H9 (cell line): ENCODE results near the gene TP53BP1. TPM values are rescaled to one million over a fixed set of nuclear protein-coding genes. Genes with fewer than 3 reads are reported as not detected.

Source experiments
- DNase-seq: peaks from one replicate; pipeline ENCODE4 v3.0.0-alpha.2; 2017
- H2AFZ ChIP-seq: one replicate; pipeline ENCODE4 v1.6.1; 2013; ENCODE audit warnings: mild to moderate bottlenecking, low read length, control low read depth, moderate library complexity
- H2AK5ac ChIP-seq: 2 replicates; pipeline ENCODE4 v1.6.1; 2013; ENCODE audit warnings: low read length, control low read depth, mixed read lengths; ENCODE audit not compliant: insufficient read length
- H2BK120ac ChIP-seq: one replicate; pipeline ENCODE4 v1.6.1; 2013; ENCODE audit warnings: low read depth, mild to moderate bottlenecking, low read length, control low read depth, inconsistent platforms; ENCODE audit not compliant: poor library complexity, severe bottlenecking
- H2BK12ac ChIP-seq: 2 replicates; pipeline ENCODE4 v1.6.1; 2013; ENCODE audit warnings: low read length, control low read depth, mixed read lengths, low read depth; ENCODE audit not compliant: insufficient read length
- H2BK15ac ChIP-seq: 2 replicates; pipeline ENCODE4 v1.6.1; 2013; ENCODE audit warnings: low read depth, low read length, control low read depth
- H2BK20ac ChIP-seq: one replicate; pipeline ENCODE4 v1.6.1; 2013; ENCODE audit warnings: low read depth, mild to moderate bottlenecking, low read length, control low read depth, inconsistent platforms; ENCODE audit not compliant: poor library complexity, severe bottlenecking
- H2BK5ac ChIP-seq: 2 replicates; pipeline ENCODE4 v1.6.1; 2013; ENCODE audit warnings: low read length, control low read depth, mixed read lengths; ENCODE audit not compliant: insufficient read length
- H3K14ac ChIP-seq: 2 replicates; pipeline ENCODE4 v1.6.1; 2013; ENCODE audit warnings: low read length, control low read depth; ENCODE audit not compliant: insufficient read depth
- H3K18ac ChIP-seq: 2 replicates; pipeline ENCODE4 v1.6.1; 2013; ENCODE audit warnings: low read depth, mild to moderate bottlenecking, mixed read lengths, low read length, control low read depth; ENCODE audit not compliant: insufficient read length
- H3K23ac ChIP-seq: 2 replicates; pipeline ENCODE4 v1.6.1; 2013; ENCODE audit warnings: low read length, control low read depth, mixed read lengths, low read depth; ENCODE audit not compliant: insufficient read length
- H3K23me2 ChIP-seq: 2 replicates; pipeline ENCODE4 v1.6.1; 2013; ENCODE audit warnings: low read depth, mild to moderate bottlenecking, mixed read lengths, low read length, control low read depth; ENCODE audit not compliant: insufficient read length, poor library complexity, severe bottlenecking
- H3K27ac ChIP-seq: 2 replicates; pipeline ENCODE4 v1.5.1; 2013; ENCODE audit warnings: low read length, control low read depth, mixed read lengths, low read depth; ENCODE audit not compliant: insufficient read length
- H3K27me3 ChIP-seq: 2 replicates; pipeline ENCODE4 v1.6.1; 2013; ENCODE audit warnings: low read length, control low read depth, inconsistent platforms; ENCODE audit not compliant: insufficient read depth
- H3K4ac ChIP-seq: 2 replicates; pipeline ENCODE4 v1.6.1; 2013; ENCODE audit warnings: low read depth, mild to moderate bottlenecking, control low read depth, inconsistent platforms, low read length, moderate library complexity
- H3K4me1 ChIP-seq: 2 replicates; pipeline ENCODE4 v1.6.1; 2013; ENCODE audit warnings: low read length, control low read depth, inconsistent platforms; ENCODE audit not compliant: insufficient read depth
- H3K4me2 ChIP-seq: 2 replicates; pipeline ENCODE4 v1.6.1; 2013; ENCODE audit warnings: low read length, control low read depth, mixed read lengths; ENCODE audit not compliant: insufficient read length, insufficient read depth
- H3K56ac ChIP-seq: 2 replicates; pipeline ENCODE4 v1.6.1; 2013; ENCODE audit warnings: low read depth, mild to moderate bottlenecking, mixed read lengths, low read length, control low read depth; ENCODE audit not compliant: insufficient read length
- H3K79me1 ChIP-seq: 2 replicates; pipeline ENCODE4 v1.6.1; 2013; ENCODE audit warnings: low read depth, mild to moderate bottlenecking, moderate library complexity, low read length, control low read depth, inconsistent platforms; ENCODE audit not compliant: insufficient read depth, poor library complexity, severe bottlenecking
- H3K79me2 ChIP-seq: 2 replicates; pipeline ENCODE4 v1.6.1; 2013; ENCODE audit warnings: low read length, control low read depth, inconsistent platforms; ENCODE audit not compliant: insufficient read depth
- H3K9ac ChIP-seq: 2 replicates; pipeline ENCODE4 v1.6.1; 2013; ENCODE audit warnings: low read length, control low read depth, mixed read lengths; ENCODE audit not compliant: insufficient read length; ENCODE audit errors: extremely low read depth
- H3K9me3 ChIP-seq: one replicate; pipeline ENCODE4 v1.6.1; 2013; ENCODE audit warnings: low read depth, low read length, inconsistent platforms; ENCODE audit not compliant: control insufficient read depth
- H3T11ph ChIP-seq: one replicate; pipeline ENCODE4 v1.6.1; 2013; ENCODE audit warnings: mild to moderate bottlenecking, low read length, control low read depth, inconsistent platforms
- H4K20me1 ChIP-seq: one replicate; pipeline ENCODE4 v1.6.1; 2013; ENCODE audit not compliant: control insufficient read depth, insufficient read length, insufficient read depth
- H4K5ac ChIP-seq: 2 replicates; pipeline ENCODE4 v1.6.1; 2013; ENCODE audit warnings: low read depth, mild to moderate bottlenecking, mixed read lengths, low read length, control low read depth; ENCODE audit not compliant: insufficient read length
- H4K8ac ChIP-seq: replicated peaks from 2 replicates; pipeline ENCODE4 v1.6.1; 2013; ENCODE audit warnings: low read length, control low read depth, mixed read lengths, low read depth; ENCODE audit not compliant: insufficient read length
- H4K91ac ChIP-seq: 2 replicates; pipeline ENCODE4 v1.6.1; 2013; ENCODE audit warnings: low read depth, mild to moderate bottlenecking, moderate library complexity, mixed read lengths, low read length, control low read depth; ENCODE audit not compliant: insufficient read length
- H3K27ac Mint-ChIP-seq, 3 experiments: 2 replicates in 2 of 3; 3 replicates in 1 of 3; pipeline ENCODE4 v1.8.0; 2020 to 2021; ENCODE audit warnings: mixed read lengths in 3 of 3, mild to moderate bottlenecking in 1 of 3, moderate library complexity in 1 of 3
- H3K27me3 Mint-ChIP-seq: 2 replicates; pipeline ENCODE4 v1.8.0; 2021; ENCODE audit warnings: low read depth, mild to moderate bottlenecking, moderate library complexity, mixed read lengths
- H3K36me3 Mint-ChIP-seq, 3 experiments: 2 replicates in 2 of 3; 3 replicates in 1 of 3; pipeline ENCODE4 v1.8.0; 2020 to 2021; ENCODE audit warnings: low read depth in 3 of 3, mixed read lengths in 3 of 3; ENCODE audit not compliant: insufficient read depth in 1 of 3
- H3K4me1 Mint-ChIP-seq, 2 experiments: 2 replicates each; pipeline ENCODE4 v1.8.0; 2020; ENCODE audit warnings: mixed read lengths in 2 of 2
- H3K4me3 Mint-ChIP-seq, 2 experiments: 2 replicates in 1 of 2; 3 replicates in 1 of 2; pipeline ENCODE4 v1.8.0; 2020 to 2021; ENCODE audit warnings: mild to moderate bottlenecking in 2 of 2, mixed read lengths in 2 of 2, moderate library complexity in 1 of 2
- H3K9me3 Mint-ChIP-seq, 2 experiments: 2 replicates in 1 of 2; 3 replicates in 1 of 2; pipeline ENCODE4 v1.8.0; 2020; ENCODE audit warnings: mild to moderate bottlenecking in 2 of 2, mixed read lengths in 2 of 2, moderate library complexity in 1 of 2
- WGBS: extraction: QIAGEN DNeasy Blood & Tissue Kit; methylation state at CpG from one replicate; pipeline ENCODE4 v1.1.7; 2013; ENCODE audit warnings: missing lambda C conversion rate, low lambda C conversion rate, mixed read lengths; ENCODE audit not compliant: insufficient read length; ENCODE audit errors: extremely low coverage; 5-methylcytosine and 5-hydroxymethylcytosine counted together
- total RNA-seq: library from RNA; stranded (reverse); gene quantifications from 2 replicates; pipeline ENCODE4 v1.2.1, GENCODE V29; 2021
- TF ChIP-seq, protein P1 (sequence below): fragments of 200-600 bp; sonication (generic); conservative IDR thresholded peaks from 3 replicates; pipeline ENCODE4 v1.8.0; 2021; ENCODE audit warnings: antibody characterized with exemption, mild to moderate bottlenecking

Gene TP53BP1
- total RNA-seq, 1 experiment from 2014 or later: 81.5 TPM

DNA sequence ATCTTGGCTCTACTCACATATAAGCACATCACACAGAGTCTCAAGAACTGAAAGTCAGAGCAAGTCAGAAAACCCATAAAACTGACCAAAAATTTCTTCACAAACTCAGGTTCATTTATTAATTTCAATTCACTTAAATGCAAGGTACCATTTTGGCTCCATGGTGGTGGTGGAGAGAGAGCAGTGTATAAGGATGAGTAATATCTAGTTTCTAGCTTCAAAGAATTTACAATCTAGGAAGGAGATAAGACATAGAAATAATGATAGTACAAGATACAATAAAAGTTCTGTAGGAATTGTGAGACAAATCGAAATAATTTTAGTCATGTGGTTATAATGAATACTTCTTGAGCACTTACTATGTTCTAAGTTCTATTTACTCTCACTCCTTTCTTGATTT, 6.7 kb upstream of the TP53BP1 start:
- Mint-ChIP-seq H3K9me3 (no peaks in the 10 kb centered on the region), H3K27me3 (no peaks in the 10 kb centered on the region; the same call in 1 of the 2 replicates), H3K27ac (no peak overlapping the region), H3K4me3 (no peak overlapping the region), H3K36me3 (no peaks in the 10 kb centered on the region), H3K4me1 (no peaks in the 10 kb centered on the region)
- WGBS: no CpG with 5 or more reads among the region's 1 CpG
- Histone ChIP-seq H3K14ac (no peak overlapping the region), H2AK5ac (no peak overlapping the region), H4K91ac (no peak overlapping the region), H3K27ac (no peak overlapping the region), H3K4me1 (no peaks in the 10 kb centered on the region), H3T11ph (no peak overlapping the region), H2AFZ (no peak overlapping the region), H3K9me3 (no peaks in the 10 kb centered on the region), H3K23ac (no peak overlapping the region), H4K5ac (no peak overlapping the region), H3K9ac (no peak overlapping the region), H4K20me1 (no peaks in the 10 kb centered on the region), H3K4ac (no peak overlapping the region), H3K79me2 (no peaks in the 10 kb centered on the region), H3K23me2 (no peaks in the 10 kb centered on the region), H3K18ac (no peak overlapping the region), H2BK20ac (no peak overlapping the region), H3K4me2 (no peak overlapping the region), H2BK5ac (no peak overlapping the region), H3K56ac (no peak overlapping the region), H2BK12ac (no peak overlapping the region), H2BK15ac (no peak overlapping the region), H2BK120ac (no peak overlapping the region), H4K8ac (no peak overlapping the region), H3K27me3 (no peaks in the 10 kb centered on the region), H3K79me1 (no peaks in the 10 kb centered on the region)
- DNase-seq: no peak
- TF ChIP-seq, protein P1, sequence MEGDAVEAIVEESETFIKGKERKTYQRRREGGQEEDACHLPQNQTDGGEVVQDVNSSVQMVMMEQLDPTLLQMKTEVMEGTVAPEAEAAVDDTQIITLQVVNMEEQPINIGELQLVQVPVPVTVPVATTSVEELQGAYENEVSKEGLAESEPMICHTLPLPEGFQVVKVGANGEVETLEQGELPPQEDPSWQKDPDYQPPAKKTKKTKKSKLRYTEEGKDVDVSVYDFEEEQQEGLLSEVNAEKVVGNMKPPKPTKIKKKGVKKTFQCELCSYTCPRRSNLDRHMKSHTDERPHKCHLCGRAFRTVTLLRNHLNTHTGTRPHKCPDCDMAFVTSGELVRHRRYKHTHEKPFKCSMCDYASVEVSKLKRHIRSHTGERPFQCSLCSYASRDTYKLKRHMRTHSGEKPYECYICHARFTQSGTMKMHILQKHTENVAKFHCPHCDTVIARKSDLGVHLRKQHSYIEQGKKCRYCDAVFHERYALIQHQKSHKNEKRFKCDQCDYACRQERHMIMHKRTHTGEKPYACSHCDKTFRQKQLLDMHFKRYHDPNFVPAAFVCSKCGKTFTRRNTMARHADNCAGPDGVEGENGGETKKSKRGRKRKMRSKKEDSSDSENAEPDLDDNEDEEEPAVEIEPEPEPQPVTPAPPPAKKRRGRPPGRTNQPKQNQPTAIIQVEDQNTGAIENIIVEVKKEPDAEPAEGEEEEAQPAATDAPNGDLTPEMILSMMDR: no peak
